ENCODE data around the gene COL2A1.

DNA sequence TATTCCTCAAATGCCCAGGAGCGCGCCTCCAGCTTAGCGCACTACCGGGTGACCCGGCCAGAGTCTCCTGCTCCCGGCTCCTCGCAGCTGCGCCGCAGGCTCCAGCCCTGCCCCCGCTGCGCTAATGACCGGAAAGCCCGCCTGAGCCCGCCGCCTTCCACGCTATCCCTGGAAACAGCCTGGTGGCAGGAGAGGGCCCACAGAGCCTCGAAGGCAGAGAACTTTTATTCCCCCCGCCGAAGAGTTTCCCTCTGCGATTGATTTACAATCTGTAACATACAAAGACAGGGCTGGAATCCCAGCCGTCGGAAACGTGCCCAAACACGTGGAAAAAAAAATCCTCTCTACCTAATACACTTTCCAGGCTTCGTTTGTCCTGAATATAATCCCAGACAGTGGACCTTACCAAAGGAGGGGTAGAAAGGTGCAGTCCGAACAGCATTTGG is 1.5 kb downstream of the COL2A1 start:
- TF ChIP-seq, protein P1, sequence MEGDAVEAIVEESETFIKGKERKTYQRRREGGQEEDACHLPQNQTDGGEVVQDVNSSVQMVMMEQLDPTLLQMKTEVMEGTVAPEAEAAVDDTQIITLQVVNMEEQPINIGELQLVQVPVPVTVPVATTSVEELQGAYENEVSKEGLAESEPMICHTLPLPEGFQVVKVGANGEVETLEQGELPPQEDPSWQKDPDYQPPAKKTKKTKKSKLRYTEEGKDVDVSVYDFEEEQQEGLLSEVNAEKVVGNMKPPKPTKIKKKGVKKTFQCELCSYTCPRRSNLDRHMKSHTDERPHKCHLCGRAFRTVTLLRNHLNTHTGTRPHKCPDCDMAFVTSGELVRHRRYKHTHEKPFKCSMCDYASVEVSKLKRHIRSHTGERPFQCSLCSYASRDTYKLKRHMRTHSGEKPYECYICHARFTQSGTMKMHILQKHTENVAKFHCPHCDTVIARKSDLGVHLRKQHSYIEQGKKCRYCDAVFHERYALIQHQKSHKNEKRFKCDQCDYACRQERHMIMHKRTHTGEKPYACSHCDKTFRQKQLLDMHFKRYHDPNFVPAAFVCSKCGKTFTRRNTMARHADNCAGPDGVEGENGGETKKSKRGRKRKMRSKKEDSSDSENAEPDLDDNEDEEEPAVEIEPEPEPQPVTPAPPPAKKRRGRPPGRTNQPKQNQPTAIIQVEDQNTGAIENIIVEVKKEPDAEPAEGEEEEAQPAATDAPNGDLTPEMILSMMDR (IDR thresholded peaks at IDR 0.05; ENCODE audit: low read depth, low read length, missing input control) = no peak
- TF ChIP-seq TAF1 (conservative IDR thresholded peaks at IDR 0.05) (no peak), RAD21 (IDR thresholded peaks at IDR 0.05) (no peak)
- TF ChIP-seq, protein P2, sequence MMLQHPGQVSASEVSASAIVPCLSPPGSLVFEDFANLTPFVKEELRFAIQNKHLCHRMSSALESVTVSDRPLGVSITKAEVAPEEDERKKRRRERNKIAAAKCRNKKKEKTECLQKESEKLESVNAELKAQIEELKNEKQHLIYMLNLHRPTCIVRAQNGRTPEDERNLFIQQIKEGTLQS (IDR thresholded peaks at IDR 0.05) = no peak
- TF ChIP-seq, protein P3, sequence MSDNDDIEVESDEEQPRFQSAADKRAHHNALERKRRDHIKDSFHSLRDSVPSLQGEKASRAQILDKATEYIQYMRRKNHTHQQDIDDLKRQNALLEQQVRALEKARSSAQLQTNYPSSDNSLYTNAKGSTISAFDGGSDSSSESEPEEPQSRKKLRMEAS (IDR thresholded peaks at IDR 0.05) = no peak

Measured in liver (tissue), 3 donors.